GM21423 (cell line): ENCODE results near the gene PLAAT5.
A peak's percentile ranks its signal among the peaks of the same experiment; 100 is the strongest.
"Not testable (repeated sequence)": the region's sequence is repeated elsewhere in the genome, so short reads cannot be mapped to it uniquely, and the experiment has no call there.

Experiments used
- ATAC-seq: cut with Tn5 transposase; IDR thresholded peaks from one replicate; pipeline ENCODE4 v1.9.1; 2021; ENCODE audit warnings: mild to moderate bottlenecking, moderate library complexity; ENCODE audit not compliant: unreplicated experiment

PLAAT5 gene

GRCh38 chr11:63490551-63491239, at the start of gene PLAAT5:
PLAAT5 (minus strand) TSS chr11:63491167; CDS start chr11:63491034, 133 bp downstream.
- ATAC-seq: no peak

- ATAC-seq: no peak
Measured at GRCh38 chr11:63537293-63538101, 46.5 kb upstream of the PLAAT5 start.

- ATAC-seq: no peak
Measured at GRCh38 chr11:63536669-63537292, 45.8 kb upstream of the PLAAT5 start, which contains the start of gene PLAAT4. PLAAT4 (plus strand) TSS chr11:63536808; CDS start chr11:63536869, 61 bp downstream.

- ATAC-seq: no peak
Measured at GRCh38 chr11:63535734-63536133, 44.8 kb upstream of the PLAAT5 start.

- no peak for ATAC-seq
Measured at GRCh38 chr11:63534895-63535461, 44.0 kb upstream of the PLAAT5 start.

- no peak for ATAC-seq
Measured at GRCh38 chr11:63534076-63534475, 43.1 kb upstream of the PLAAT5 start.

- no peak for ATAC-seq
Measured at GRCh38 chr11:63532799-63533475, 42.0 kb upstream of the PLAAT5 start.

- no peak for ATAC-seq
Measured at GRCh38 chr11:63532117-63532516, 41.1 kb upstream of the PLAAT5 start.

GRCh38 chr11:63531074-63531792, 40.3 kb upstream of the PLAAT5 start:
- ATAC-seq: peak; percentile 82

- ATAC-seq: no peak
Measured at GRCh38 chr11:63530021-63530420, 39.1 kb upstream of the PLAAT5 start.

GRCh38 chr11:63529373-63529772, 38.4 kb upstream of the PLAAT5 start:
- not testable (repeated sequence) for ATAC-seq

GRCh38 chr11:63528729-63529278, 37.8 kb upstream of the PLAAT5 start:
- ATAC-seq: not testable (repeated sequence)

- ATAC-seq: not testable (repeated sequence)
Measured at GRCh38 chr11:63528156-63528555, 37.2 kb upstream of the PLAAT5 start.

- no peak for ATAC-seq
Measured at GRCh38 chr11:63527667-63528066, 36.7 kb upstream of the PLAAT5 start.

- no peak for ATAC-seq
Measured at GRCh38 chr11:63523151-63523550, 32.2 kb upstream of the PLAAT5 start.

- ATAC-seq: no peak
Measured at GRCh38 chr11:63521896-63522295, 30.9 kb upstream of the PLAAT5 start.

- ATAC-seq: no peak
Measured at GRCh38 chr11:63520606-63521170, 29.7 kb upstream of the PLAAT5 start.

GRCh38 chr11:63518548-63518947, 27.6 kb upstream of the PLAAT5 start:
- ATAC-seq: no peak

- ATAC-seq: no peak
Measured at GRCh38 chr11:63517156-63517555, 26.2 kb upstream of the PLAAT5 start.
